ENCODE data around the gene LIPA.
"Not testable (repeated sequence)": the region's sequence is repeated elsewhere in the genome, so short reads cannot be mapped to it uniquely, and the experiment has no call there.

Gene LIPA

GRCh38 chr10:89256340-89256739 is 4.8 kb upstream of the LIPA start:
- Histone ChIP-seq H3K4me1 (ENCODE audit: low read depth, poor library complexity, severe bottlenecking) (peaks cover 12% of the 10 kb centered on the region), H2AFZ (ENCODE audit: low read depth) (no peak overlapping the region), H4K20me1 (ENCODE audit: insufficient read depth) (no peaks in the 10 kb centered on the region), H3K4me2 (no peak overlapping the region), H3K9ac (no peak overlapping the region), H3K4me3 (IDR thresholded peaks at IDR 0.05; ENCODE audit: insufficient read depth, low read depth, low read length) (no peak overlapping the region), H3K36me3 (ENCODE audit: insufficient read depth) (no peaks in the 10 kb centered on the region), H3K27me3 (ENCODE audit: insufficient read depth, low read depth) (no peaks in the 10 kb centered on the region), H3K79me2 (ENCODE audit: insufficient read depth, low read depth) (no peaks in the 10 kb centered on the region), H3K27ac (no peak overlapping the region)
- no peak for TF ChIP-seq CTCF (conservative IDR thresholded peaks at IDR 0.05; ENCODE audit: low read depth, low read length)

DNA sequence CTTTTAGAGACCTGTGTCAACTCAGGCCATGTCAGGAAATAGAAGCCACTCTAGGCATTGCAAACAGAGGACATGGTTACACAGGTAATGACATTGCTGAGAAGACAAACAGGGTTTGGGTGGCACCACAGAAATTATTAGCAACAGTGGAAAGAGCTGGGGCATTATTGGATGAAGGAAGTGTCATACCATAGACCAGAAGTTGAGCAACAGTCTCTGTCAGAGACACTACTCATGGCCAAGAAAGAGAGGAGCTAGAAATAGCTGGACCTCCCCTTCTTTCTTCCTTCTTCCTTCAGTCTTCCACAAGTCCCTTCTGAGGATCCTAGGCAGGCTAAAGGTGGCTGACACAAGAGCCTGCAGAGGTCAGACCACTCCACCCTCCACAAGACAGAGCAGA is 4.2 kb upstream of the LIPA start:
- no peaks in the 10 kb centered on the region for H4K20me1 ChIP-seq (ENCODE audit: insufficient read depth)
- peaks cover 14% of the 10 kb centered on the region for H3K4me1 ChIP-seq (ENCODE audit: low read depth, poor library complexity, severe bottlenecking)
- H3K4me2 ChIP-seq: no peak overlapping the region
- no peak overlapping the region for H3K4me3 ChIP-seq (IDR thresholded peaks at IDR 0.05; ENCODE audit: insufficient read depth, low read depth, low read length)
- no peak overlapping the region for H3K27ac ChIP-seq
- TF ChIP-seq CTCF (conservative IDR thresholded peaks at IDR 0.05; ENCODE audit: low read depth, low read length): no peak
- no peaks in the 10 kb centered on the region for H3K27me3 ChIP-seq (ENCODE audit: insufficient read depth, low read depth)
- H3K79me2 ChIP-seq (ENCODE audit: insufficient read depth, low read depth): no peaks in the 10 kb centered on the region
- no peaks in the 10 kb centered on the region for H3K36me3 ChIP-seq (ENCODE audit: insufficient read depth)
- no peak overlapping the region for H2AFZ ChIP-seq (ENCODE audit: low read depth)
- H3K9ac ChIP-seq: no peak overlapping the region

DNA sequence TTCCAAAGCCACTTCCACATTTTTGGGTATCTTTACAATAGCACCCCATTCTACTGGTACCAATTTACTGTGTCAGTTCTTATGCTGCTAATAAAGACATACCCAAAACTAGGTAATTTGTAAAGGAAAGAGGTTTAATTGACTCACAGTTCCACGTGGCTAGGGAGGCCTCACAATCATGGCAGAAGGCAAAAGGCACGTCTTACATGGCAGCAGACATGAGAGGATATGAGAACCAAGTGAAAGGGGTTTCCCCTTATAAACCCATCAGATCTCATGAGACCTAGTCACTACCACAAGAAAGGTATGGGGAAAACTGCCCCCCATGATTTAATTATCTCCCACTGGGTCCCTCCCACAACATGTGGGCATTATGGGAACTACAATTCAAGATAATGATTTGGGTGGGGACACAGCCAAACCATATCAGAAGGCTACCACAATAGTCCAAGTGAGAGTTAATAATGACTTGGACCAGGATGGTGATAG is 3.6 kb upstream of the LIPA start:
- H3K9ac ChIP-seq; H4K20me1 ChIP-seq (ENCODE audit: insufficient read depth); H3K4me3 ChIP-seq (IDR thresholded peaks at IDR 0.05; ENCODE audit: insufficient read depth, low read depth, low read length); H3K36me3 ChIP-seq (ENCODE audit: insufficient read depth); H3K79me2 ChIP-seq (ENCODE audit: insufficient read depth, low read depth); H3K27ac ChIP-seq; H3K4me2 ChIP-seq; H3K27me3 ChIP-seq (ENCODE audit: insufficient read depth, low read depth); H2AFZ ChIP-seq (ENCODE audit: low read depth): not testable (repeated sequence)
- peaks cover 11% of the 10 kb centered on the region for H3K4me1 ChIP-seq (ENCODE audit: low read depth, poor library complexity, severe bottlenecking)

- H3K4me1 ChIP-seq (ENCODE audit: low read depth, poor library complexity, severe bottlenecking): peaks cover 11% of the 10 kb centered on the region
- H3K4me2 ChIP-seq: peak overlapping the region; percentile 64; the same call in 1 of the 2 replicates
- H4K20me1 ChIP-seq (ENCODE audit: insufficient read depth): no peaks in the 10 kb centered on the region
- H3K36me3 ChIP-seq (ENCODE audit: insufficient read depth): no peaks in the 10 kb centered on the region
- no peaks in the 10 kb centered on the region for H3K79me2 ChIP-seq (ENCODE audit: insufficient read depth, low read depth)
- no peaks in the 10 kb centered on the region; the same call in 1 of the 2 replicates for H3K27me3 ChIP-seq (ENCODE audit: insufficient read depth, low read depth)
- H3K4me3 ChIP-seq (IDR thresholded peaks at IDR 0.05; ENCODE audit: insufficient read depth, low read depth, low read length): no peak overlapping the region
- H2AFZ ChIP-seq (ENCODE audit: low read depth): peak overlapping the region; percentile 92
- no peak overlapping the region for H3K27ac ChIP-seq
- H3K9ac ChIP-seq: no peak overlapping the region
- no peak for TF ChIP-seq CTCF (conservative IDR thresholded peaks at IDR 0.05; ENCODE audit: low read depth, low read length)
Observed at GRCh38 chr10:89252225-89252585, 630 bp upstream of the LIPA start.

GRCh38 chr10:89250865-89251408 is 638 bp downstream of the LIPA start:
- no peak overlapping the region for H3K4me3 ChIP-seq (IDR thresholded peaks at IDR 0.05; ENCODE audit: insufficient read depth, low read depth, low read length)
- TF ChIP-seq CTCF (conservative IDR thresholded peaks at IDR 0.05; ENCODE audit: low read depth, low read length): no peak

More at GRCh38 chr10:89250865-89251408, 638 bp downstream of the LIPA start:
- no peak overlapping the region for H3K27ac ChIP-seq
- H3K36me3 ChIP-seq (ENCODE audit: insufficient read depth): no peaks in the 10 kb centered on the region
- no peaks in the 10 kb centered on the region; the same call in 1 of the 2 replicates for H3K27me3 ChIP-seq (ENCODE audit: insufficient read depth, low read depth)
- peak overlapping the region; percentile 92 for H2AFZ ChIP-seq (ENCODE audit: low read depth)
- H3K79me2 ChIP-seq (ENCODE audit: insufficient read depth, low read depth): no peaks in the 10 kb centered on the region
- peaks cover 11% of the 10 kb centered on the region for H3K4me1 ChIP-seq (ENCODE audit: low read depth, poor library complexity, severe bottlenecking)
- no peaks in the 10 kb centered on the region for H4K20me1 ChIP-seq (ENCODE audit: insufficient read depth)
- peak overlapping the region; percentile 48; the same call in 1 of the 2 replicates for H3K9ac ChIP-seq
- H3K4me2 ChIP-seq: peak overlapping the region; percentile 64
